G401.6 (cell line): ENCODE results near the gene ZNF337.
"Not testable (repeated sequence)": the region's sequence is repeated elsewhere in the genome, so short reads cannot be mapped to it uniquely, and the experiment has no call there.

ENCODE experiments used
- FAIRE-seq: peaks from 2 replicates; lab custom pipeline; 2012; peaks lifted over from hg19 to GRCh38; lab: Jason Lieb, UNC

The ZNF337 gene

DNA sequence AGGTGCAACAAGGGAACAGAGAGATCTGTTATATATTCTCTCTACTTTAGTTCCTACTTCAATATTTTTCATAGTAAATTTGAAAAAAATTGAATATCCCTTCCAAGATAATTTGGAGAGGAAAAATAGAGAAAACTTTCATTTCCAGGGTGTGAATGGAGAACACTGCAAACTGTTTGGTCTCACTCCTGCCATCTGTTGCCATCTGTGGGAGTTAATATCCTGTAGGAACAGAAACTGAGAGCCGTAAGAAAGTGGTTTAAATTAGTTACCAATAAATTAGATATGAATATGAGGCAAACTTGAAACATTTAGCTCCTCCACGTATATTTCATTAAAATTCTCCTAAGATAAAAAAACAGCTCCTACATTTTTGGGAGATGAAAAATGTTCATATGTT is 4.2 kb downstream of the ZNF337 start:
- no peak for FAIRE-seq

DNA sequence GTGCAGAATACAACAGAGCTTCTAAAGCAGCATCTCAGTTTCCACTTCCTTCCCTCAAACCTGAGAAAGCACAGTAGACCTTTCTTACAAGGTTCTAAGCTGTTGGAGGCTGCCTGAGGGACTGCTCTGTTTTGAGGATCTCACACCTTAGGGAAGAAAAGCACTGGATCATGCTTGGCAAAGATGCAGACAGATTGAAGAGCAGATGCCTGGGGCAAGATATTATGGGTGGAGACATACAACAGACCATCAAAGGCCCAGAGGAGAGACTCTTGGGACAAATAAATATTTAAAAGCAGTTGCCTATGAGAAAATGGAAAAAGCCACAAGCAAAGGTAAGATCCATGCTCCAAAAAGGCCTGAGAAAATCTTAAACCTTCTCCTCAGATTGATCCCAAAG is 6.2 kb downstream of the ZNF337 start:
- no peak for FAIRE-seq

DNA sequence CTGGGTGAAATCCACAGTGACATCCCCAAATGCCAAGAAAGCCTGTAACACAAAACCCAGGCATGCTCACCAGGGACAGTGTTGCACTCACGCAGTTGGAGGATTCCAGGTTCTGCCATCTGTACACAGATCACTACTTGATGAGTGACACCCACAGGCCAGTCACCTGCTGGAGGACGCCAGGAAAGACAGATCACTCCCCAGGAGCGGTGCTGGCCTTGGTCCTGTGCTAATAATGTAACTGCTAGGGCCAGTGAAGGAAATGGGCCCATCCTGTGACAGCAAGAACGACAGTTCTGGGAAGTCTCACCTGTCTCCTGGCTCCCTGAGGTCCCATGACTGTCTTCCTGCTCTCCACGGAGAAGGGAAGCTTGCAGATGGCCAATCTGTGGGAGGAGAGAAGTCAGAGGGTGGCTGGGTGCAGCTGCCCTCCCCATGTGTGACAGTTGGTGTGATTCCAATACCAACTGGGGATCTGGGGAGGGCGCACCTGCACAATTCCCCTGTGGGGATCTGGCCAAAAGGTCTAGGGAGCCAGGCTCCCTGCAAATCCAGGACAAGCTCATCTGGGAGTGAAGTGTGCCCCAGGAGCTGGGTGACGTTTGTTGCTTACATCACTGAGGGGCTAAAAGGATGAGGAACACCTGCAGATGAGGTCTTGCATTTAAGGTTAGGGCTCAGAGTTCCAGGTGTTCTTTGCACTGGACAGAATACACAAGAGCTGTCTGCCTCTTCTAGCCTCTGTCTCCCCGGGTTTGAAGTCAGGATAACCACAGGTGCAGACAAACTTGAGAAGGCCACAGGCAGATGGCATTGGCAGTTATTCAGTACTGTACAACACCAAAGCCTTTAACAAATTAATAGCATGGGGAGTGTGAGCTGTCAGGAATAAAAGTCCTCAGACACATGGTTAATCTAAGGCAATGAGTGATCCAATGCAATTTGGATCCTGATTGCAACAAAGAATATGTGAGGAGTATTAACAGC is 10.3 kb downstream of the ZNF337 start:
- no peak for FAIRE-seq

GRCh38 chr20:25685276-25686080 is 11.2 kb downstream of the ZNF337 start:
- no peak for FAIRE-seq

DNA sequence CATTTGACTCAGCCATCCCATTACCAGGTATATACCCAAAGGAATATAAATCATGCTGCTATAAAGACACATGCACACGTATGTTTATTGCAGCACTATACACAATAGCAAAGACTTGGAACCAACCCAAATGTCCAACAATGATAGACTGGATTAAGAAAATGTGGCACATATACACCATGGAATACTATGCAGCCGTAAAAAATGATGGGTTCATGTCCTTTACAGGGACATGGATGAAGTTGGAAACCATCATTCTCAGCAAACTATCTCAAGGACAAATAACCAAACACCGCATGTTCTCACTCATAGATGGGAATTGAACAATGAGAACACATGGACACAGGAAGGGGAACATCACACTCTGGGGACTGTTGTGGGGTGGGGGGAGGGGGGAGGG is 12.8 kb downstream of the ZNF337 start:
- FAIRE-seq = not testable (repeated sequence)

DNA sequence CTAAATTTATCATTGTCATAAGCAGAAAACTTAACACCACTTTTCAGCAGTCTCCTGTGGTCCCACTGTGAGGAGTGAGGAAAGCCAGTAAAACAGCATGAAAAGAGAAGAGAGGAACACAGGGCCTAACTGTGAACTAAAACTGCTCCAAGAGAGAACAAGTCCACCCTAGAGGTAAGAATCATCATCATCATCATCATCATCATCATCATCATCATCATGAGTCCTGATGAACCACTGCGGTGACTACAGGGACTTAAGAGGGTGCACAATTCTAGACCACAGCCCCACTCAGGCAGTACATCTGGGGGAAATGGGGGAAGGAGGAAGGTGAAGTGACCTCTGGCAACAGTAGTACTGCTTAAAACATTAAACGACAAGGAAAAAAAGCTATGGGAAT is 13.6 kb downstream of the ZNF337 start:
- no peak for FAIRE-seq

- FAIRE-seq = no peak
Observed at GRCh38 chr20:25676164-25676809, 20.4 kb downstream of the ZNF337 start.

DNA sequence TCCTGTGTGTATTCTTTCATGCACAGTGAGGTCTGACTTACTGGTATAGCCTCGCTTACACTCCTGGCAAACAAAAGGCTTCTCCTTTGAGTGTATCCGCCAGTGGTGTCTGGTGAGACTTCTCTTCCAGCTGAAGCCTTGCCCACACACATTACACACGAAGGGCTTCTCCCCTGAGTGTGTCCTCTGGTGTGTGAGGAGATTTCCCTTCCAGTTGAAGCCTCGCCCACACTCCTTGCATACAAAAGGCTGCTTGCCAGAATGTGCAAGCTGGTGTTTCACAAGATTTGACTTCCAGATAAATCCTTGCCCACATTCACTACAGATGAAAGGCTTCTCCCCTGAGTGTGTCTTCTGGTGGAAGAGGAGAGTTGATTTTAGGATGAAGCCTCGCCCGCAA is 21.5 kb downstream of the ZNF337 start:
- FAIRE-seq = no peak

DNA sequence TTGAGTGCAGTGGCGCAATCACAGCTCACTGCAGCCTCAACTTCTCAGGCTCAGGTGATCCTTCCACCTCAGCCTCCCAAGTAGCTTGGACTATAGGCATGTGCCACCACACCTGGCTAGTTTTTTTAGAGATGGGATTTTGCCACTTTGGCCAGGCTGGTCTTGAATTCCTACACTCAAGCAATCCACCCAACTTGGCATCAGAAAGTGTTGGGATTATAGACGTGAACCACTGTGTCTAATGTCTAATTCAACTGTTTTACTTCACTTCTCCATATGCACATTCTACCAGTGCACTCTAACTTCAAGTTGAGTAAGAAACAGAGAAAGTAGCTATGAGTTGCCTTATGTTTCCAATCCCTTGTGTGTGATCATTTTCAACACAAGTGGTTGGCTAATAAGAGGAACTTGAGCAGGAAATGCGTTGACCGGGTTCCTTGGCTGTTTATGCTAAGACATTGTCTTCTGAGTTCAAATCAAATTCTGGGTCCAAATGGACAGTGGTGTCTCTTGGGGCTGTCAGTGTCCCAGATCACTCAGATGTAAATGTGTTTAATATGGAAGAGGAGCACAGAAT is 23.9 kb downstream of the ZNF337 start:
- FAIRE-seq = no peak

- FAIRE-seq = no peak
Observed at GRCh38 chr20:25669826-25670422, 26.7 kb downstream of the ZNF337 start.

DNA sequence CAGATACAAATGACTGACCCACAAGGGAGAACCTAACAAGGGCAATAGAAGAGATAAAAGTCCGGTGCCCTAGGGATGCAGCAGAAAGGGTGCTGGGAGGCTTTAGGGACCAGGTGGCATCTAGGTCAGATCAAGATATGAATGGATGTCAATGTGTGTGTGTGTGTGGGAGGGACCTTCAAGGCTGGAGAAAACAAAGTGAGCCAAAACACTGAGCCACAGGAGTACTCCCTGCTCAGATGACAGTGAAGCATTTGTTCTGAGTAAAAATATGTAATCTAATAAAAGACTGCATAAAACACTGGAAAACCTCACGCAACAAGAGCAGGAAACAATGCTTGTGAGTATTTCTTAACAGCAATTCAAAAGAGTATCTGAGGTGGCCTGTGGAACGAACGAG is 28.2 kb downstream of the ZNF337 start:
- FAIRE-seq = no peak

- no peak for FAIRE-seq
Observed at GRCh38 chr20:25659999-25660398, 36.7 kb downstream of the ZNF337 start.

GRCh38 chr20:25654487-25654886 is 42.2 kb downstream of the ZNF337 start:
- no peak for FAIRE-seq

- not testable (repeated sequence) for FAIRE-seq
Observed at GRCh38 chr20:25652866-25653265, 43.8 kb downstream of the ZNF337 start.

DNA sequence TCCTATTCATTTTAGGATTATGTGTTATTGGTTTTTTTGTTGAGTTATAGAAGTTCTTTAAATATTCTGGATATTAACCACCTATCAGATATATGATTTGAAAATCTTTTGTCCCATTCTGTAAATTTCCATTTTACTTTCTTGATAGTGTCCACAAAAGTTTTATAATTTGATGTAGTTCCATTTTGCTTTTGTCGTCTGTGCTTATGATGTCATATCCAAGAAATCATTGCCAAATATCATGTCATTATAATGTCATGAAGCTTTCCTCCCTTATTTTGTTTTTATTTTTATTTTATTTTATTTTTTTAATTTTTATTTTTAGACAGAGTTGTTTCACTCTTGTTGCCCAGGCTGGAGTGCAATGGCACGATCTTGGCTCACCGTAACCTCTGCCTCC is 51.8 kb downstream of the ZNF337 start:
- FAIRE-seq = no peak

DNA sequence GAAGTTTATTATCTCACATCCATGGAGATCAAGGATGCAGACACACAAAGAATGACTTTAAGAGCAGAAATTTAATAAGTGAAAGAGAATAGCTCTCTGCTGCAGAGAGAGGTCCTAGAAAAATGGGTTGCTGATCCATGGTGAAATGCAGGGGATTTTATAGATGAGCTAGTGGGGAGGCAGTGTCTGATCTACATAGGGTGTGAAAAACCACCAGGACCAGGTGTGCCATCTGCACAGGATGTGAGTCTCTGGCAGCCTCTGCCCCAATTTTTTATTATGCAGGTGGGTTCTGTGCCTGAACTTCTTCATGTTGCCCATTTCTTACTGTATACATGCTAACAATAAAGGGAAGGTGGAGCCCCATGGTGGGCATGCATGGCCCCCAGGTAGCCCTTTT is 52.9 kb downstream of the ZNF337 start:
- no peak for FAIRE-seq

DNA sequence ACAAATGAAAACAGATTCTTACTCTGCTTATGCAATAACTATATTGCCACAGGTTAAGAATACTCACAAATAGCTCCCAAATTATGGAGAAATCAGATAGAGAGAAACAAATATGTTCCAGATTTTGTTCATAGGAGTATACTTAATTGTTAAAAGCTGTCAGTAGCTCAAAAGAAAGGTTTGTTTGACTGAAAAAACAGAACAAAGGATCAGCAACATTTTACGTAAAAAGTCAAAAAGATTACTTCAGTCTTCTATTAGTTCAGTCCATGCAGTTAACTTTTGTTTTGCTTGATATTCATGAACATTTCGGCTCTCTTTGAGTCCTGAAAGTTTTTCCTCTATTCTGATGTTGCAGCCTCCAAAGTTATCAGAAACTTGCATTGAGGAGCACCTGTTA is 59.4 kb downstream of the ZNF337 start:
- no peak for FAIRE-seq

GRCh38 chr20:25632940-25633790 is 63.5 kb downstream of the ZNF337 start:
- no peak for FAIRE-seq

DNA sequence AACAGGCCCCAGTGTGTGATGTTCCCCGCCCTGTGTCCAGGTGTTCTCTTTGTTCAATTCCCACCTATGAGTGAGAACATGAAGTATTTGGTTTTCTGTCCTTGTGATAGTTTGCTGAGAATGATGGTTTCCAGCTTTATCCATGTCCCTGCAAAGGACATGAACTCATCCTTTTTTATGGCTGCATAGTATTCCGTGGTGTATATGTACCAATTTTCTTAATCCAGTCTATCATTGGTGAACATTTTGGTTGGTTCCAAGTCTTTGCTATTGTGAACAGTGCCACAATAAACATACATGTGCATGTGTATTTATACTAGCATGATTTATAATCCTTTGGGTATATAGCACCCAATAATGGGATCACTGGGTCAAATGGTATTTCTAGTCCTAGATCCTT is 66.0 kb downstream of the ZNF337 start:
- FAIRE-seq = not testable (repeated sequence)

GRCh38 chr20:25629816-25630499 is 66.7 kb downstream of the ZNF337 start:
- no peak for FAIRE-seq
